HepG2 (cell line): Measurements from ENCODE around the gene RAD1. TPM values are rescaled to one million over a fixed set of nuclear protein-coding genes. Genes with fewer than 3 reads are reported as not detected.

ENCODE experiments used
- ATAC-seq: fragments of 200-7000 bp; cut with Tn5 transposase; 3 replicates; pipeline ENCODE4 v1.9.1; 2020; ENCODE audit warnings: mild to moderate bottlenecking, moderate library complexity
- BruUV-seq: library from RNA; stranded (reverse); fragments of 400-500 nt; replicated peaks from 2 replicates; lab custom pipeline; 2021; lab: Mats Ljungman, UMichigan
- CTCF ChIA-PET: fragments of 300-600 bp; formaldehyde crosslinking; extraction: SDS; loops from one replicate; lab custom pipeline; 2021; ENCODE audit warnings: low total read pairs, inconsistent platforms, low intra/inter-chr PET ratio; lab: Yijun Ruan, JAX
- POLR2A ChIA-PET: fragments of 350-600 bp; sonication (Branson Sonifier 250); formaldehyde crosslinking; loops from one replicate; lab custom pipeline; 2020; ENCODE audit warnings: antibody characterized with exemption, inconsistent platforms; lab: Yijun Ruan, JAX
- DNase-seq: peaks from one replicate; pipeline ENCODE4 v3.0.0-alpha.2; 2015; ENCODE audit warnings: low spot score
- FAIRE-seq: peaks from 3 replicates; lab custom pipeline; 2011; peaks lifted over from hg19 to GRCh38; lab: Jason Lieb, UNC
- H2AFZ ChIP-seq: one replicate; pipeline ENCODE4 v1.6.1; 2011; ENCODE audit warnings: low read length, inconsistent platforms
- H3K27ac ChIP-seq: fragments of 300-600 bp; 3 replicates; pipeline ENCODE4 v1.8.0; 2011; ENCODE audit warnings: mixed run types, mild to moderate bottlenecking, mixed read lengths, low read length, inconsistent platforms; ENCODE audit not compliant: insufficient read depth; ENCODE audit errors: extremely low read length
- H3K27me3 ChIP-seq, 2 experiments: fragments of 200-600 bp in 1 of 2; 2 replicates in 1 of 2; 3 replicates in 1 of 2; pipeline versions ENCODE4 v1.6.0 to v1.8.0; 2011; ENCODE audit warnings: low read length in 2 of 2, mild to moderate bottlenecking in 2 of 2, moderate library complexity in 2 of 2, inconsistent platforms in 1 of 2; ENCODE audit not compliant: insufficient read depth in 2 of 2, control insufficient read depth in 1 of 2
- H3K36me3 ChIP-seq, 2 experiments: fragments of 200-600 bp in 1 of 2; replicated peaks in 1 of 2; 2 replicates in 1 of 2; 3 replicates in 1 of 2; pipeline versions ENCODE4 v1.5.1 to v1.8.0; 2011; ENCODE audit warnings: low read length in 2 of 2, inconsistent platforms in 1 of 2; ENCODE audit not compliant: insufficient read depth in 2 of 2, control insufficient read depth in 1 of 2
- H3K4me1 ChIP-seq: 2 replicates; pipeline ENCODE4 v1.5.1; 2012; ENCODE audit warnings: low read length, inconsistent platforms; ENCODE audit not compliant: insufficient read depth
- H3K4me2 ChIP-seq: 2 replicates; pipeline ENCODE4 v1.6.0; 2011; ENCODE audit warnings: low read depth, low read length, inconsistent platforms
- H3K4me3 ChIP-seq, 3 experiments: fragments of 200-600 bp in 1 of 3; sonication (generic), shearing (Covaris generic) in 1 of 3; replicated peaks in 1 of 3; 2 replicates each; pipeline ENCODE4 v1.5.1; 2011 to 2016; ENCODE audit warnings: low read length in 3 of 3, inconsistent platforms in 2 of 3, low read depth in 2 of 3, mild to moderate bottlenecking in 2 of 3, control low read depth in 1 of 3, mixed read lengths in 1 of 3; ENCODE audit not compliant: insufficient read depth in 1 of 3
- H3K79me2 ChIP-seq: one replicate; pipeline ENCODE4 v1.6.1; 2011; ENCODE audit warnings: low read length, inconsistent platforms; ENCODE audit not compliant: insufficient read depth
- H3K9ac ChIP-seq: 2 replicates; pipeline ENCODE4 v1.6.0; 2011; ENCODE audit warnings: mild to moderate bottlenecking, low read depth, low read length, inconsistent platforms; ENCODE audit not compliant: insufficient read depth
- H3K9me3 ChIP-seq: 2 replicates; pipeline ENCODE4 v1.5.1; 2012; ENCODE audit warnings: mild to moderate bottlenecking, low read length
- H4K20me1 ChIP-seq: 2 replicates; pipeline ENCODE4 v1.6.0; 2011; ENCODE audit warnings: inconsistent platforms, mild to moderate bottlenecking, low read length, moderate library complexity; ENCODE audit not compliant: insufficient read depth
- GATAD2A ChIP-seq: IDR thresholded peaks from 2 replicates; pipeline ENCODE4 v1.6.1; 2016
- STAG1 ChIP-seq: sonication (generic); formaldehyde crosslinking; IDR thresholded peaks from 2 replicates; pipeline ENCODE4 v1.4.0; 2020; ENCODE audit warnings: missing genetic modification reagents
- ZBTB2 ChIP-seq: sonication (generic); formaldehyde crosslinking; IDR thresholded peaks from 2 replicates; pipeline ENCODE4 v1.8.0; 2022; ENCODE audit warnings: low read depth, missing genetic modification reagents
- ZBTB21 ChIP-seq: sonication (generic); formaldehyde crosslinking; IDR thresholded peaks from 2 replicates; pipeline ENCODE4 v1.4.0; 2020; ENCODE audit warnings: missing genetic modification reagents
- ZBTB42 ChIP-seq: sonication (generic); formaldehyde crosslinking; IDR thresholded peaks from 2 replicates; pipeline ENCODE4 v1.5.0; 2020; ENCODE audit warnings: mild to moderate bottlenecking, missing genetic modification reagents
- WGBS: methylation state at CpG from one replicate; pipeline ENCODE4 v1.1.6; 2017; ENCODE audit warnings: low lambda C conversion rate; 5-methylcytosine and 5-hydroxymethylcytosine counted together
- in situ Hi-C: cut with HindIII; loops from 2 replicates; pipeline ENCODE4 v1.10.0; 2017; ENCODE audit warnings: low pct_unique_long_range_greater_than_20kb; ENCODE audit not compliant: extremely low pct_ligation_motif_present
- intact Hi-C: fragments of 100-400 bp; cut with micrococcal nuclease; formaldehyde crosslinking; loops from one replicate; pipeline ENCODE4 v1.10.0; 2022; ENCODE audit not compliant: unreplicated experiment
- polyA plus RNA-seq, 8 experiments: library from polyadenylated mRNA; depleted of rRNA in 3 of 8; stranded (reverse) in 7 of 8; unstranded in 1 of 8; fragments of >200 nt; fragmentation: Illumina TruSeq in 4 of 8; extraction: Trizol in 4 of 8; gene quantifications; 2 replicates each; pipeline versions ENCODE4 v1.2.1 to v1.2.3, GENCODE V29; 2011 to 2016; ENCODE audit warnings: low read depth in 4 of 8, missing spikeins in 1 of 8, mixed read lengths in 1 of 8; ENCODE audit not compliant: insufficient read depth in 1 of 8
- total RNA-seq, 5 experiments: library from RNA; depleted of rRNA; stranded (reverse); fragments of >200 nt; fragmentation: Illumina TruSeq; extraction: Trizol; gene quantifications; 2 replicates each; pipeline ENCODE4 v1.2.3, GENCODE V29; 2016; ENCODE audit warnings: low read depth in 1 of 5
- TF ChIP-seq, protein P1 (sequence below): sonication (generic); formaldehyde crosslinking; IDR thresholded peaks from 2 replicates; pipeline ENCODE4 v1.5.0; 2020; ENCODE audit warnings: mild to moderate bottlenecking, missing genetic modification reagents, moderate library complexity

Gene RAD1
- total and polyA plus RNA-seq, 2 of the 13 experiments (the other 11 are each of a cell fraction or from before 2014, with no cell fraction given), result 14.7 to 39.1 TPM

GRCh38 chr5:34905564-34905963 lies 9.7 kb downstream of the RAD1 start:
- no peak for ATAC-seq
- TF ChIP-seq ZBTB21 (CRISPR knock-in tag) (no peak), ZBTB42 (CRISPR knock-in tag) (no peak), GATAD2A (CRISPR knock-in tag) (no peak), STAG1 (CRISPR knock-in tag) (peak; percentile 55), ZBTB2 (CRISPR knock-in tag) (no peak)
- TF ChIP-seq, protein P1, sequence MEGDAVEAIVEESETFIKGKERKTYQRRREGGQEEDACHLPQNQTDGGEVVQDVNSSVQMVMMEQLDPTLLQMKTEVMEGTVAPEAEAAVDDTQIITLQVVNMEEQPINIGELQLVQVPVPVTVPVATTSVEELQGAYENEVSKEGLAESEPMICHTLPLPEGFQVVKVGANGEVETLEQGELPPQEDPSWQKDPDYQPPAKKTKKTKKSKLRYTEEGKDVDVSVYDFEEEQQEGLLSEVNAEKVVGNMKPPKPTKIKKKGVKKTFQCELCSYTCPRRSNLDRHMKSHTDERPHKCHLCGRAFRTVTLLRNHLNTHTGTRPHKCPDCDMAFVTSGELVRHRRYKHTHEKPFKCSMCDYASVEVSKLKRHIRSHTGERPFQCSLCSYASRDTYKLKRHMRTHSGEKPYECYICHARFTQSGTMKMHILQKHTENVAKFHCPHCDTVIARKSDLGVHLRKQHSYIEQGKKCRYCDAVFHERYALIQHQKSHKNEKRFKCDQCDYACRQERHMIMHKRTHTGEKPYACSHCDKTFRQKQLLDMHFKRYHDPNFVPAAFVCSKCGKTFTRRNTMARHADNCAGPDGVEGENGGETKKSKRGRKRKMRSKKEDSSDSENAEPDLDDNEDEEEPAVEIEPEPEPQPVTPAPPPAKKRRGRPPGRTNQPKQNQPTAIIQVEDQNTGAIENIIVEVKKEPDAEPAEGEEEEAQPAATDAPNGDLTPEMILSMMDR (CRISPR knock-in tag), result peak; percentile 39
- ChIA-PET POLR2A (interaction anchor here (1.0 kb wide), 1 partner anchor 10 kb away, joined by 3 read pairs; the partner anchor contains the start of genes BRIX1 and RAD1), CTCF (no interaction called here)
- no peaks in the 10 kb centered on the region for H3K4me1 ChIP-seq
- in situ Hi-C loops (no loop called here), intact Hi-C loops (loop anchor here (5.0 kb wide), 1 partner anchor 538 kb away; no protein-coding TSS in a partner anchor)
- H3K36me3 ChIP-seq, result peaks cover 0 to 15% of the 10 kb centered on the region in 2 experiments; a peak in 3 of 5 replicates
- no peak overlapping the region for H3K4me3 ChIP-seq
- no peak overlapping the region for H3K9ac ChIP-seq
- H3K27me3 ChIP-seq, result no peaks in the 10 kb centered on the region
- H3K4me2 ChIP-seq, result no peak overlapping the region
- H3K27ac ChIP-seq, result no peak overlapping the region
- H4K20me1 ChIP-seq, result no peaks in the 10 kb centered on the region
- no TSS peak for BruUV-seq
- whole genome bisulfite sequencing, result 93% methylated on average over 2 of the region's 2 CpGs
- DNase-seq, result no peak
- H3K9me3 ChIP-seq, result no peaks in the 10 kb centered on the region
- H3K79me2 ChIP-seq, result no peaks in the 10 kb centered on the region
- FAIRE-seq, result no peak
- H2AFZ ChIP-seq, result no peak overlapping the region
